HG03159 (cell line): Measurements from ENCODE around the gene UQCRH.
"Not testable (repeated sequence)": the region's sequence is repeated elsewhere in the genome, so short reads cannot be mapped to it uniquely, and the experiment has no call there.

Experiments used
- ATAC-seq: cut with Tn5 transposase; IDR thresholded peaks from one replicate; pipeline ENCODE4 v1.9.1; 2021; ENCODE audit warnings: mild to moderate bottlenecking, moderate library complexity; ENCODE audit not compliant: unreplicated experiment

UQCRH gene

GRCh38 chr1:46331786-46332540, 28.5 kb downstream of the UQCRH start:
- not testable (repeated sequence) for ATAC-seq

- ATAC-seq, result peak; percentile 47
Observed at GRCh38 chr1:46333300-46334029, 30.0 kb downstream of the UQCRH start.

GRCh38 chr1:46334030-46334384, 30.5 kb downstream of the UQCRH start:
- no peak for ATAC-seq

GRCh38 chr1:46335081-46335480, 31.6 kb downstream of the UQCRH start:
- no peak for ATAC-seq

GRCh38 chr1:46337409-46337808, 33.9 kb downstream of the UQCRH start:
- ATAC-seq, result not testable (repeated sequence)

- ATAC-seq, result peak; percentile 69
Observed at GRCh38 chr1:46340404-46341221, 37.1 kb downstream of the UQCRH start, which contains the start of gene NSUN4. Gene NSUN4 (plus strand): TSS chr1:46340807. CDS start chr1:46340827, 20 bp downstream.

- no peak for ATAC-seq
Observed at GRCh38 chr1:46341222-46342083, 38.0 kb downstream of the UQCRH start.

- peak; percentile 42 for ATAC-seq
Observed at GRCh38 chr1:46342084-46342656, 38.7 kb downstream of the UQCRH start.

- no peak for ATAC-seq
Observed at GRCh38 chr1:46342677-46343350, 39.3 kb downstream of the UQCRH start.

- ATAC-seq, result no peak
Observed at GRCh38 chr1:46343351-46343695, 39.8 kb downstream of the UQCRH start.

GRCh38 chr1:46343705-46344104, 40.2 kb downstream of the UQCRH start:
- no peak for ATAC-seq

GRCh38 chr1:46344481-46344880, 41.0 kb downstream of the UQCRH start:
- no peak for ATAC-seq

- no peak for ATAC-seq
Observed at GRCh38 chr1:46345281-46345680, 41.8 kb downstream of the UQCRH start.

GRCh38 chr1:46352363-46352762, 48.9 kb downstream of the UQCRH start:
- ATAC-seq, result no peak

- not testable (repeated sequence) for ATAC-seq
Observed at GRCh38 chr1:46355920-46356319, 52.4 kb downstream of the UQCRH start.

GRCh38 chr1:46362158-46362557, 58.7 kb downstream of the UQCRH start:
- ATAC-seq, result no peak

GRCh38 chr1:46363121-46363520, 59.6 kb downstream of the UQCRH start:
- ATAC-seq, result no peak

GRCh38 chr1:46364612-46365011, 61.1 kb downstream of the UQCRH start:
- ATAC-seq, result no peak

- not testable (repeated sequence) for ATAC-seq
Observed at GRCh38 chr1:46365796-46366195, 62.3 kb downstream of the UQCRH start.
